ENCODE measurements around the gene C7.
A peak's percentile ranks its signal among the peaks of the same experiment; 100 is the strongest.

The C7 gene

DNA sequence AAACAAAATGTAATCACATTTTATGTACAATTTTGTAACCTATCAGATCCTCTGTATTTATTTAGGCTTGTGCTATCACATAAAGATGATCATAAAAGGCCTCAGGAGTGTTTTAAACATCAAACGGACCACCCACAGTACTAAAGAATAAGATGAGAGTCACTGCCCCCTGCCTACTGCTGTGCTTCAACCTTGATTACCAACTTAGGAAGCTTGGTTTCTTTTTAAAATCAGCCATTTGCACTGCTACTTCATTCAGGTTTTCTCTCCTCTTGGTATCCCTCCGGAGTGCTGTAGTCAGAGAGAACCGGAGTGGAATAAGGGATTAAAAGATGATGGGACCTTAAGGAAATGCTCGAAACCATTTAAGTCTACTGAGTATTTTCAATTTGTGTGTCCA lies 6.9 kb downstream of the C7 start:
- no peak for DNase-seq (ENCODE audit: low spot score)

GRCh38 chr5:40928886-40929448 lies 19.7 kb downstream of the C7 start:
- no peak for DNase-seq (ENCODE audit: low spot score)

- no peak for DNase-seq (ENCODE audit: low spot score)
Observed at GRCh38 chr5:40932766-40933165, 23.5 kb downstream of the C7 start.

DNA sequence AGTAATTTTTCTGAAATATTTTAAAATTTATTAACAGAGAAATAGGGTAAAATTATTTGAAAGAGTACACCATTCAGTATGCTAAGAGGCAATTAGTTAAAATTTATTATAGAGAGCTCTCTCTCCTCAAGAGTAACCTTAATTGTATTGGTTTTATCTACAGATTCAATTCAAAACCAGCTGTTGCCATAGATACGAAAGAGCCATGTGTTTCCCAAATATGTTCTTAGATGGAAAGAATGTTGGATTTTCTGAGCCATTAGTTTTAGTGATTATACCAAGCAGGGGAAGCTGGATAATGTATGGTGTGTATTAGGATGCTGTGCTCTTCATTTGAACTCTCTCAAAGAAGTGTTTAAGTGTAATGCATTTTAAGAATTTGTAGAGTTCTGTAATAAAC lies 27.8 kb downstream of the C7 start:
- no peak for DNase-seq (ENCODE audit: low spot score)

- no peak for DNase-seq (ENCODE audit: low spot score)
Observed at GRCh38 chr5:40939753-40940152, 30.5 kb downstream of the C7 start.

- no peak for DNase-seq (ENCODE audit: low spot score)
Observed at GRCh38 chr5:40945111-40945510, 35.8 kb downstream of the C7 start.

GRCh38 chr5:40955313-40955712 lies 46.0 kb downstream of the C7 start:
- no peak for DNase-seq (ENCODE audit: low spot score)

GRCh38 chr5:40957048-40957447 lies 47.8 kb downstream of the C7 start:
- DNase-seq (ENCODE audit: low spot score) = no peak

GRCh38 chr5:40958811-40959210 lies 49.5 kb downstream of the C7 start:
- no peak for DNase-seq (ENCODE audit: low spot score)

GRCh38 chr5:40960037-40960436 lies 50.7 kb downstream of the C7 start:
- no peak for DNase-seq (ENCODE audit: low spot score)

GRCh38 chr5:40962207-40962955 lies 53.1 kb downstream of the C7 start:
- DNase-seq (ENCODE audit: low spot score) = no peak

- no peak for DNase-seq (ENCODE audit: low spot score)
Observed at GRCh38 chr5:40972434-40972833, 63.1 kb downstream of the C7 start.

DNA sequence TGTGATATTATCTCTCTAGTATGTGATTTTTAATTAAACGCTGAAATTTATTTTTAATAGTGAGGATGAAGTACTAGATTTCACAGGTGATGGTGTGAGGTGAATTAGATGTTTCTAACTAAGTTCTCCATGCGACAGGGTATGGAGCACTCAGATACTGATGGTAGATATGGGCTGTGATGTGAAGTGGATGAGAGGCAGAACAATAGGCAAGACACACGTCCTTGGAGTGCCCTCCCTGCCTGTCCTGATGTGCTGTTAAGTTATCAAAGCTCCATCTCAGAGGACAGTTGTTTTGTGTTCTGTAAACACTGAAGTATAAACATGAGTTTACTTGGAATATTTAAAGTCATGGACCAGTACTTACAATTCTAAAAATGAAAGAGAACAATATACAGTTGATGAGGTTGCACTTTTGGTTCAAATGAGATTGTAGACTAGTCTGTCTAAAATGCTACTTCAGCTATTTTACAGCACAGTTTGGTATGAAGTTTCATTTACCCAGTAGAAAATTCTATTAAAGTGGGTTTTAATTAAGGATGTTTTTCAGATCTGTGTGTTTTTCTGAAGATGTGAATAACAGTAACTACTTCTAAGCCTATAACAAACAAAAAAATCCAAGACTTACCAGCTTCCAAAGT lies 64.2 kb downstream of the C7 start:
- no peak for DNase-seq (ENCODE audit: low spot score)

DNA sequence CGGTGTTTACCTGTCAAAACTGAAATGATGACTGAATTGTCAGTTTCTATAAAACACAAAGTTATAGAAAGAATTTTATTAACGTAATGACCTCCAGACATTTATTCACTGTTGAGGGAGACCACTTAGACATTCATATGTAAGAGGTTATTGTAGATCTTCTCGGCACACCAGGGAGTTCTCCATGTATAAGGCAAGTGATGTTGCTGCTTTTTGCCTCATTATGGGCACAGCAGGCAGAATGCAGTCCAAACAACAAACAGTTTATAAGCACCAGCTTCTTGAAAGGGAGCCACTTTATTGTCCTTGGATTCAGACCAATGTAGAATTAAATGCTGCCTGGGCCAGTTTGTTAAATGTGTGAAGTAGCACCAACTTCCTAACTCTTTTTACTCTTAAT lies 66.7 kb downstream of the C7 start:
- no peak for DNase-seq (ENCODE audit: low spot score)

DNA sequence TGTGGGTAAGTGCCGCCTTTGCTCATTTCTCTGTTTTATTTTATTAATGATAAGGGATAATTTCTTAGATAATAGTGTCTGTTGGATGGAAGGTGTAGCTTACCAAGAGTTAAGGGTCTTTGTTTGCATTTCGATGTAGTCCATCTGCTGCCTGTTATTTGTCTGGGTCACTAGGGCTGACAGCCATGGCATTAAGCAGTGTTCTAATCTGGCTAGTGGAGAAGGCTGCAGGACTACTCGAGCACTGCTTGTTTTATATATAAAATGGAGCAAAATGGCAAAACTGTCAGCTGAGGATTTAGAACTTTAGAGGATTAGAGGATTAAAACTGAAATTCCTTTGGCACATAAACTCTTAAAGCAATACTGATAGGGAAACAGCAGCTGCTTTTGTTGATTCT lies 67.5 kb downstream of the C7 start:
- DNase-seq (ENCODE audit: low spot score) = peak; percentile 64

GRCh38 chr5:40981420-40981819 lies 72.1 kb downstream of the C7 start:
- DNase-seq (ENCODE audit: low spot score) = no peak

DNA sequence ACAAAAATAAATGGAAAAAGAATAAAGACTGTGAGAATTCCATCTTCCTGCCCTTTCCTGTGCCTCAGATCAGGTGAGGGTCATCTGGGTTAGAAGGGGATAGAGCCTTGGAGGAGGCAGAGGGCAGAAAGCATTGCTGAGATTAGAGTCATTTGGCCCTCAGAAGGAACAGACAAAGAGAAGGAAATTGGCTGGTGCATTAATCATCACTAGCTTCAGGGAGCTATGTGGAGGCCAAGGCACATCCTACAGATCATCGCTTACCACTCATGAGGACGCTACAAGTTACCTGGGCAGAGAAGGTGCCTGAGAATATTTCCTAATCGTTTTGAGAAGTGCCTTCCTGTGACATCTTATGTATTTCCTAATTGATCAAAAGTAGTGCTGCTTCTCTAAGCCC lies 74.5 kb downstream of the C7 start:
- no peak for DNase-seq (ENCODE audit: low spot score)

GRCh38 chr5:40984884-40985283 lies 75.6 kb downstream of the C7 start:
- DNase-seq (ENCODE audit: low spot score) = no peak

GRCh38 chr5:40985501-40985900 lies 76.2 kb downstream of the C7 start:
- DNase-seq (ENCODE audit: low spot score) = no peak

DNA sequence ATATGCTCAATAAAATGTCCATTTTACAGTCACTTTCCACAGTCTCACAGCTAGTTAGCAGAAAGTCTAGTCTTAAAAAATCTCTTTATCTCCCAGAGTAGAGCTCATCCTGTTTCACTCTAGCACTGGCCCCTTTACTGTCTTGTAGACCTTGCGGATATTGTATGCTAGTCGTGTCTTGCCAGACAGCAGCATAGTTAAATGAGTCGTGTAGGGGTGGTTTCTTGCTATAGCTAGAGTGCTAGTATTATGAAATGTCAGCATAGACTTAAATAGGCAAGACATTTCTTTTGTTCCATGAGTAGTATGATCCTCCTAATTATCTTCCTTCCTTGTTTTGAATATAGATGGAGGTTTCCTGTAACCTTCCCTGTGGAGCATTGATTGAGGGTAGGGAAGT lies 77.4 kb downstream of the C7 start:
- DNase-seq (ENCODE audit: low spot score) = no peak

GRCh38 chr5:40987349-40987748 lies 78.1 kb downstream of the C7 start:
- no peak for DNase-seq (ENCODE audit: low spot score)

DNA sequence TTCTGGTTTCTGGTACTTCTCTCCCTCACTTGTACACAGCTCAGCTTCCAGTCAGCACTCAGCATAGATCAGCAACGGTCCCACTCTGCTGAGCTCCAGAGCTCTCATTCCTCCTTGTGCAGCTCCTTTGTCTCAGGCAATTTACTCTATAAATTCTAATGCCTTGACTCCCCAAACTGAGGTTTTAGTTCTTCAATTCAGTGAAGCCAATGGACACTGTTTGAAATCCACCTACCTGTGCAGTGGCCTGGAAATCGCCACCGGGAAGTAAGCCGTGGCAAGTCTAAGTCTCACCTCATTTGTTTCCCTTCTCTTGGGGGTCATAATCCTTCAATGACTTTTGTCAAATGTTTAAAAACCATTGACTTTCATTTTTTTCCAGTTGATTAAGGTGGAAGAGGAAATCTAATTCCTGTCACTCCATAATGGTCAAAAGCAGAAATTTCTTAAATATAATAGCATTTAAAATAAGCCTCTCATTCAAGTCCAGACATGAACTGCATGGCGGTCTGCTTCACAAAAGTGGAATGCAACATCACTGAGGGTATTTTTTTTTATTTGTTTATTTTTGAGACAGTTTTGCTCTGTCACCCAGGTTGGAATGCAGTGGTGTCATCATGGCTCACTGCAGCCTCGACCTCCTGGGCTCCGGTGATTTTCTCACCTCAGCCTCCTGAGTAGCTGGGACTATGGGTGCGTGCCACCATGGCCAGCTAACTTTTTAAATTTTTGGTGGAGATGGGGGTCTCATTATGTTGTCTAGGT lies 79.6 kb downstream of the C7 start:
- no peak for DNase-seq (ENCODE audit: low spot score)

All from D341Med (cell line).